HepG2 (cell line): ENCODE measurements around the gene UBALD1. TPM values are rescaled to one million over a fixed set of nuclear protein-coding genes. Genes with fewer than 3 reads are reported as not detected.

ENCODE experiments used
- EP300 ChIP-seq, 3 experiments: sonication (generic) in 1 of 3; formaldehyde crosslinking in 1 of 3; IDR thresholded peaks; 2 replicates each; pipeline versions ENCODE4 v1.5.1 to v1.6.1; 2011 to 2020; ENCODE audit warnings: low read depth in 2 of 3, low read length in 2 of 3, borderline replicate concordance in 1 of 3, improper control_type of control experiment in 1 of 3, mild to moderate bottlenecking in 1 of 3, missing genetic modification reagents in 1 of 3, moderate library complexity in 1 of 3
- FOXJ3 ChIP-seq: sonication (generic); formaldehyde crosslinking; IDR thresholded peaks from 2 replicates; pipeline ENCODE4 v1.4.0; 2020; ENCODE audit warnings: missing genetic modification reagents, mild to moderate bottlenecking, borderline replicate concordance
- ZBTB14 ChIP-seq: sonication (generic); formaldehyde crosslinking; IDR thresholded peaks from 2 replicates; pipeline ENCODE4 v1.4.0; 2020; ENCODE audit warnings: missing genetic modification reagents
- ZNF18 ChIP-seq: sonication (generic); formaldehyde crosslinking; IDR thresholded peaks from 2 replicates; pipeline ENCODE4 v1.8.0; 2022; ENCODE audit warnings: mild to moderate bottlenecking, missing genetic modification reagents; ENCODE audit not compliant: insufficient replicate concordance
- ZNF280B ChIP-seq: sonication (generic); formaldehyde crosslinking; IDR thresholded peaks from 2 replicates; pipeline ENCODE4 v1.5.0; 2020; ENCODE audit warnings: missing genetic modification reagents, mild to moderate bottlenecking, borderline replicate concordance
- ZNF407 ChIP-seq: sonication (generic); formaldehyde crosslinking; IDR thresholded peaks from one replicate; pipeline ENCODE4 v1.5.1; 2020; ENCODE audit warnings: mild to moderate bottlenecking, missing genetic modification reagents; ENCODE audit errors: not compliant biosample characterization
- ZNF570 ChIP-seq: sonication (generic); formaldehyde crosslinking; IDR thresholded peaks from 2 replicates; pipeline ENCODE4 v1.4.0; 2020; ENCODE audit warnings: mild to moderate bottlenecking, missing genetic modification reagents, borderline replicate concordance
- polyA plus RNA-seq, 8 experiments: library from polyadenylated mRNA; depleted of rRNA in 3 of 8; stranded (reverse) in 7 of 8; unstranded in 1 of 8; fragments of >200 nt; fragmentation: Illumina TruSeq in 4 of 8; extraction: Trizol in 4 of 8; gene quantifications; 2 replicates each; pipeline versions ENCODE4 v1.2.1 to v1.2.3, GENCODE V29; 2011 to 2016; ENCODE audit warnings: low read depth in 4 of 8, missing spikeins in 1 of 8, mixed read lengths in 1 of 8; ENCODE audit not compliant: insufficient read depth in 1 of 8
- total RNA-seq, 5 experiments: library from RNA; depleted of rRNA; stranded (reverse); fragments of >200 nt; fragmentation: Illumina TruSeq; extraction: Trizol; gene quantifications; 2 replicates each; pipeline ENCODE4 v1.2.3, GENCODE V29; 2016; ENCODE audit warnings: low read depth in 1 of 5
- TF ChIP-seq, protein P1 (sequence below): sonication (generic); formaldehyde crosslinking; IDR thresholded peaks from 2 replicates; pipeline ENCODE4 v1.8.1; 2022; ENCODE audit warnings: low read depth, mild to moderate bottlenecking, missing genetic modification reagents

Gene UBALD1
- total and polyA plus RNA-seq, 2 of the 13 experiments (the other 11 are each of a cell fraction or from before 2014, with no cell fraction given), result 6.8 to 12.3 TPM

- TF ChIP-seq, protein P1, sequence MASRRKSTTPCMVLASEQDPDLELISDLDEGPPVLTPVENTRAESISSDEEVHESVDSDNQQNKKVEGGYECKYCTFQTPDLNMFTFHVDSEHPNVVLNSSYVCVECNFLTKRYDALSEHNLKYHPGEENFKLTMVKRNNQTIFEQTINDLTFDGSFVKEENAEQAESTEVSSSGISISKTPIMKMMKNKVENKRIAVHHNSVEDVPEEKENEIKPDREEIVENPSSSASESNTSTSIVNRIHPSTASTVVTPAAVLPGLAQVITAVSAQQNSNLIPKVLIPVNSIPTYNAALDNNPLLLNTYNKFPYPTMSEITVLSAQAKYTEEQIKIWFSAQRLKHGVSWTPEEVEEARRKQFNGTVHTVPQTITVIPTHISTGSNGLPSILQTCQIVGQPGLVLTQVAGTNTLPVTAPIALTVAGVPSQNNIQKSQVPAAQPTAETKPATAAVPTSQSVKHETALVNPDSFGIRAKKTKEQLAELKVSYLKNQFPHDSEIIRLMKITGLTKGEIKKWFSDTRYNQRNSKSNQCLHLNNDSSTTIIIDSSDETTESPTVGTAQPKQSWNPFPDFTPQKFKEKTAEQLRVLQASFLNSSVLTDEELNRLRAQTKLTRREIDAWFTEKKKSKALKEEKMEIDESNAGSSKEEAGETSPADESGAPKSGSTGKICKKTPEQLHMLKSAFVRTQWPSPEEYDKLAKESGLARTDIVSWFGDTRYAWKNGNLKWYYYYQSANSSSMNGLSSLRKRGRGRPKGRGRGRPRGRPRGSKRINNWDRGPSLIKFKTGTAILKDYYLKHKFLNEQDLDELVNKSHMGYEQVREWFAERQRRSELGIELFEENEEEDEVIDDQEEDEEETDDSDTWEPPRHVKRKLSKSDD (CRISPR knock-in tag), result peak; percentile 90
- TF ChIP-seq ZNF570 (CRISPR knock-in tag) (no peak), FOXJ3 (CRISPR knock-in tag) (peak; percentile 83), EP300 (IDR thresholded peaks at IDR 0.05; ENCODE audit: low read depth in 2 of 2, low read length in 2 of 2) (peak; percentile 50 to 59; a peak in 2 of 4 replicates), EP300 (CRISPR knock-in tag; IDR thresholded peaks at IDR 0.05; ENCODE audit: borderline replicate concordance) (peak; percentile 85), ZNF18 (CRISPR knock-in tag) (peak; percentile 93), ZBTB14 (CRISPR knock-in tag) (peak; percentile 28; the same call in 1 of the 2 replicates), ZNF280B (peak; percentile 77), ZNF407 (CRISPR knock-in tag) (peak; percentile 80)
Observed at GRCh38 chr16:4663777-4664465, 49.2 kb upstream of the UBALD1 start (continued).
